ENCODE measurements around the gene SPTAN1. TPM values are rescaled to one million over a fixed set of nuclear protein-coding genes. Genes with fewer than 3 reads are reported as not detected.

Gene SPTAN1
- total and polyA plus RNA-seq, 2 of the 4 experiments (the other 2 are of a cell fraction) = 275 to 327 TPM

- TF ChIP-seq CTCF (conservative IDR thresholded peaks at IDR 0.05; ENCODE audit: low read depth, low read length) = 0 out of 2 replicates have a peak, but pooled peaks have one; percentile 12
Observed at GRCh38 chr9:128554155-128554862, 1.9 kb downstream of the SPTAN1 start (continued).
